Fibroblast of lung (primary cell): ENCODE measurements around the gene OR2C3.

ENCODE experiments used
- CTCF ChIP-seq, 2 donors: IDR thresholded peaks in 1 of 2; conservative IDR thresholded peaks in 1 of 2; 1 replicate in 1 of 2; 2 replicates in 1 of 2; pipeline ENCODE4 v1.5.1; 2011 to 2012; ENCODE audit warnings: low read length in 2 of 2, control low read depth in 1 of 2, inconsistent platforms in 1 of 2, low read depth in 1 of 2, mild to moderate bottlenecking in 1 of 2
- EZH2 ChIP-seq: IDR thresholded peaks from 2 replicates; pipeline ENCODE4 v1.5.1; 2012; ENCODE audit warnings: low read length, control low read depth, mild to moderate bottlenecking; ENCODE audit errors: missing control alignments

- TF ChIP-seq CTCF (conservative IDR thresholded peaks at IDR 0.05 in 1 of 2, IDR thresholded peaks at IDR 0.05 in 1 of 2; ENCODE audit: low read depth in 1 of 2, low read length in 2 of 2) (no peak), EZH2 (no peak)
Measured at GRCh38 chr1:247578946-247579460, 42.8 kb upstream of the OR2C3 start.
